H9 (cell line): Measurements from ENCODE around the gene MINDY4. TPM values are rescaled to one million over a fixed set of nuclear protein-coding genes. Genes with fewer than 3 reads are reported as not detected.

ENCODE experiments used
- DNase-seq: peaks from one replicate; pipeline ENCODE4 v3.0.0-alpha.2; 2017
- H2AFZ ChIP-seq: one replicate; pipeline ENCODE4 v1.6.1; 2013; ENCODE audit warnings: mild to moderate bottlenecking, low read length, control low read depth, moderate library complexity
- H2AK5ac ChIP-seq: 2 replicates; pipeline ENCODE4 v1.6.1; 2013; ENCODE audit warnings: low read length, control low read depth, mixed read lengths; ENCODE audit not compliant: insufficient read length
- H2BK120ac ChIP-seq: one replicate; pipeline ENCODE4 v1.6.1; 2013; ENCODE audit warnings: low read depth, mild to moderate bottlenecking, low read length, control low read depth, inconsistent platforms; ENCODE audit not compliant: poor library complexity, severe bottlenecking
- H2BK12ac ChIP-seq: 2 replicates; pipeline ENCODE4 v1.6.1; 2013; ENCODE audit warnings: low read length, control low read depth, mixed read lengths, low read depth; ENCODE audit not compliant: insufficient read length
- H2BK15ac ChIP-seq: 2 replicates; pipeline ENCODE4 v1.6.1; 2013; ENCODE audit warnings: low read depth, low read length, control low read depth
- H2BK20ac ChIP-seq: one replicate; pipeline ENCODE4 v1.6.1; 2013; ENCODE audit warnings: low read depth, mild to moderate bottlenecking, low read length, control low read depth, inconsistent platforms; ENCODE audit not compliant: poor library complexity, severe bottlenecking
- H2BK5ac ChIP-seq: 2 replicates; pipeline ENCODE4 v1.6.1; 2013; ENCODE audit warnings: low read length, control low read depth, mixed read lengths; ENCODE audit not compliant: insufficient read length
- H3K14ac ChIP-seq: 2 replicates; pipeline ENCODE4 v1.6.1; 2013; ENCODE audit warnings: low read length, control low read depth; ENCODE audit not compliant: insufficient read depth
- H3K18ac ChIP-seq: 2 replicates; pipeline ENCODE4 v1.6.1; 2013; ENCODE audit warnings: low read depth, mild to moderate bottlenecking, mixed read lengths, low read length, control low read depth; ENCODE audit not compliant: insufficient read length
- H3K23ac ChIP-seq: 2 replicates; pipeline ENCODE4 v1.6.1; 2013; ENCODE audit warnings: low read length, control low read depth, mixed read lengths, low read depth; ENCODE audit not compliant: insufficient read length
- H3K23me2 ChIP-seq: 2 replicates; pipeline ENCODE4 v1.6.1; 2013; ENCODE audit warnings: low read depth, mild to moderate bottlenecking, mixed read lengths, low read length, control low read depth; ENCODE audit not compliant: insufficient read length, poor library complexity, severe bottlenecking
- H3K27ac ChIP-seq: 2 replicates; pipeline ENCODE4 v1.5.1; 2013; ENCODE audit warnings: low read length, control low read depth, mixed read lengths, low read depth; ENCODE audit not compliant: insufficient read length
- H3K27me3 ChIP-seq: 2 replicates; pipeline ENCODE4 v1.6.1; 2013; ENCODE audit warnings: low read length, control low read depth, inconsistent platforms; ENCODE audit not compliant: insufficient read depth
- H3K4ac ChIP-seq: 2 replicates; pipeline ENCODE4 v1.6.1; 2013; ENCODE audit warnings: low read depth, mild to moderate bottlenecking, control low read depth, inconsistent platforms, low read length, moderate library complexity
- H3K4me1 ChIP-seq: 2 replicates; pipeline ENCODE4 v1.6.1; 2013; ENCODE audit warnings: low read length, control low read depth, inconsistent platforms; ENCODE audit not compliant: insufficient read depth
- H3K4me2 ChIP-seq: 2 replicates; pipeline ENCODE4 v1.6.1; 2013; ENCODE audit warnings: low read length, control low read depth, mixed read lengths; ENCODE audit not compliant: insufficient read length, insufficient read depth
- H3K56ac ChIP-seq: 2 replicates; pipeline ENCODE4 v1.6.1; 2013; ENCODE audit warnings: low read depth, mild to moderate bottlenecking, mixed read lengths, low read length, control low read depth; ENCODE audit not compliant: insufficient read length
- H3K79me1 ChIP-seq: 2 replicates; pipeline ENCODE4 v1.6.1; 2013; ENCODE audit warnings: low read depth, mild to moderate bottlenecking, moderate library complexity, low read length, control low read depth, inconsistent platforms; ENCODE audit not compliant: insufficient read depth, poor library complexity, severe bottlenecking
- H3K79me2 ChIP-seq: 2 replicates; pipeline ENCODE4 v1.6.1; 2013; ENCODE audit warnings: low read length, control low read depth, inconsistent platforms; ENCODE audit not compliant: insufficient read depth
- H3K9ac ChIP-seq: 2 replicates; pipeline ENCODE4 v1.6.1; 2013; ENCODE audit warnings: low read length, control low read depth, mixed read lengths; ENCODE audit not compliant: insufficient read length; ENCODE audit errors: extremely low read depth
- H3K9me3 ChIP-seq: one replicate; pipeline ENCODE4 v1.6.1; 2013; ENCODE audit warnings: low read depth, low read length, inconsistent platforms; ENCODE audit not compliant: control insufficient read depth
- H3T11ph ChIP-seq: one replicate; pipeline ENCODE4 v1.6.1; 2013; ENCODE audit warnings: mild to moderate bottlenecking, low read length, control low read depth, inconsistent platforms
- H4K20me1 ChIP-seq: one replicate; pipeline ENCODE4 v1.6.1; 2013; ENCODE audit not compliant: control insufficient read depth, insufficient read length, insufficient read depth
- H4K5ac ChIP-seq: 2 replicates; pipeline ENCODE4 v1.6.1; 2013; ENCODE audit warnings: low read depth, mild to moderate bottlenecking, mixed read lengths, low read length, control low read depth; ENCODE audit not compliant: insufficient read length
- H4K8ac ChIP-seq: replicated peaks from 2 replicates; pipeline ENCODE4 v1.6.1; 2013; ENCODE audit warnings: low read length, control low read depth, mixed read lengths, low read depth; ENCODE audit not compliant: insufficient read length
- H4K91ac ChIP-seq: 2 replicates; pipeline ENCODE4 v1.6.1; 2013; ENCODE audit warnings: low read depth, mild to moderate bottlenecking, moderate library complexity, mixed read lengths, low read length, control low read depth; ENCODE audit not compliant: insufficient read length
- H3K27ac Mint-ChIP-seq, 3 experiments: 2 replicates in 2 of 3; 3 replicates in 1 of 3; pipeline ENCODE4 v1.8.0; 2020 to 2021; ENCODE audit warnings: mixed read lengths in 3 of 3, mild to moderate bottlenecking in 1 of 3, moderate library complexity in 1 of 3
- H3K27me3 Mint-ChIP-seq: 2 replicates; pipeline ENCODE4 v1.8.0; 2021; ENCODE audit warnings: low read depth, mild to moderate bottlenecking, moderate library complexity, mixed read lengths
- H3K36me3 Mint-ChIP-seq, 3 experiments: 2 replicates in 2 of 3; 3 replicates in 1 of 3; pipeline ENCODE4 v1.8.0; 2020 to 2021; ENCODE audit warnings: low read depth in 3 of 3, mixed read lengths in 3 of 3; ENCODE audit not compliant: insufficient read depth in 1 of 3
- H3K4me1 Mint-ChIP-seq, 2 experiments: 2 replicates each; pipeline ENCODE4 v1.8.0; 2020; ENCODE audit warnings: mixed read lengths in 2 of 2
- H3K4me3 Mint-ChIP-seq, 2 experiments: 2 replicates in 1 of 2; 3 replicates in 1 of 2; pipeline ENCODE4 v1.8.0; 2020 to 2021; ENCODE audit warnings: mild to moderate bottlenecking in 2 of 2, mixed read lengths in 2 of 2, moderate library complexity in 1 of 2
- H3K9me3 Mint-ChIP-seq, 2 experiments: 2 replicates in 1 of 2; 3 replicates in 1 of 2; pipeline ENCODE4 v1.8.0; 2020; ENCODE audit warnings: mild to moderate bottlenecking in 2 of 2, mixed read lengths in 2 of 2, moderate library complexity in 1 of 2
- WGBS: extraction: QIAGEN DNeasy Blood & Tissue Kit; methylation state at CpG from one replicate; pipeline ENCODE4 v1.1.7; 2013; ENCODE audit warnings: missing lambda C conversion rate, low lambda C conversion rate, mixed read lengths; ENCODE audit not compliant: insufficient read length; ENCODE audit errors: extremely low coverage; 5-methylcytosine and 5-hydroxymethylcytosine counted together
- total RNA-seq: library from RNA; stranded (reverse); gene quantifications from 2 replicates; pipeline ENCODE4 v1.2.1, GENCODE V29; 2021
- TF ChIP-seq, protein P1 (sequence below): fragments of 200-600 bp; sonication (generic); conservative IDR thresholded peaks from 3 replicates; pipeline ENCODE4 v1.8.0; 2021; ENCODE audit warnings: antibody characterized with exemption, mild to moderate bottlenecking

Gene MINDY4
- total RNA-seq, 1 experiment from 2014 or later = 3.1 TPM

DNA sequence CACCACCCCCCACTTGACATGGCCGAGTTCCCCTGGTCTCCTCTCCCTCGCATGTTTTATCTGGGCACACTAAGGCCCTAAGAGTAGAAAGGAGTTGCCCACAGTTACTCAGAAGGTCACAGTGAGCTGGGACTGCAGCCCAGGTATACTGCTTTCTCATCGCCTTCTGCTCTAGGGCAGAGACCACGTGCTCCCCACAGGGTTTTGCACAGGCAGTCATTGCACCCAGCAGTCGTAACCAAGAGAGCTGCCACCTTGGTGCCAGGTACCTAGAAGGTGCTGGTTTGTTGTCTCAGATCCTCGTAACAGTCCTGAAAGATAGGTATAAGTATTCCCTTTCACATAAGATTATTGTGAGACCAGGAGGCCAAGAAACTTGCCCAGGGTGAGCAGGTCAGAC, 1.8 kb downstream of the MINDY4 start:
- Histone ChIP-seq H3K56ac (no peak overlapping the region), H3K23ac (no peak overlapping the region), H4K5ac (no peak overlapping the region), H2BK5ac (no peak overlapping the region), H3K4me2 (no peak overlapping the region), H2BK20ac (no peak overlapping the region), H3K18ac (no peak overlapping the region), H2BK15ac (no peak overlapping the region), H3K4me1 (no peaks in the 10 kb centered on the region; the same call in 1 of the 2 replicates), H3K9ac (no peak overlapping the region), H2AK5ac (no peak overlapping the region), H3K79me2 (no peaks in the 10 kb centered on the region), H2AFZ (no peak overlapping the region), H3T11ph (no peak overlapping the region), H3K23me2 (peaks cover 6% of the 10 kb centered on the region), H3K9me3 (no peaks in the 10 kb centered on the region), H4K8ac (no peak overlapping the region), H3K27me3 (no peaks in the 10 kb centered on the region), H2BK12ac (no peak overlapping the region), H3K27ac (no peak overlapping the region), H4K91ac (no peak overlapping the region), H3K14ac (no peak overlapping the region), H3K4ac (no peak overlapping the region), H2BK120ac (no peak overlapping the region), H4K20me1 (no peaks in the 10 kb centered on the region), H3K79me1 (no peaks in the 10 kb centered on the region)
- no peak for DNase-seq
- H3K36me3 Mint-ChIP-seq = no peaks in the 10 kb centered on the region; a peak in 1 of 7 replicates
- H3K9me3 Mint-ChIP-seq = no peaks in the 10 kb centered on the region; a peak in 1 of 5 replicates
- H3K4me1 Mint-ChIP-seq = peaks cover 10 to 12% of the 10 kb centered on the region in 2 experiments
- peaks cover 5% of the 10 kb centered on the region for H3K27me3 Mint-ChIP-seq
- H3K4me3 Mint-ChIP-seq = no peak overlapping the region; a peak in 1 of 5 replicates
- TF ChIP-seq, protein P1, sequence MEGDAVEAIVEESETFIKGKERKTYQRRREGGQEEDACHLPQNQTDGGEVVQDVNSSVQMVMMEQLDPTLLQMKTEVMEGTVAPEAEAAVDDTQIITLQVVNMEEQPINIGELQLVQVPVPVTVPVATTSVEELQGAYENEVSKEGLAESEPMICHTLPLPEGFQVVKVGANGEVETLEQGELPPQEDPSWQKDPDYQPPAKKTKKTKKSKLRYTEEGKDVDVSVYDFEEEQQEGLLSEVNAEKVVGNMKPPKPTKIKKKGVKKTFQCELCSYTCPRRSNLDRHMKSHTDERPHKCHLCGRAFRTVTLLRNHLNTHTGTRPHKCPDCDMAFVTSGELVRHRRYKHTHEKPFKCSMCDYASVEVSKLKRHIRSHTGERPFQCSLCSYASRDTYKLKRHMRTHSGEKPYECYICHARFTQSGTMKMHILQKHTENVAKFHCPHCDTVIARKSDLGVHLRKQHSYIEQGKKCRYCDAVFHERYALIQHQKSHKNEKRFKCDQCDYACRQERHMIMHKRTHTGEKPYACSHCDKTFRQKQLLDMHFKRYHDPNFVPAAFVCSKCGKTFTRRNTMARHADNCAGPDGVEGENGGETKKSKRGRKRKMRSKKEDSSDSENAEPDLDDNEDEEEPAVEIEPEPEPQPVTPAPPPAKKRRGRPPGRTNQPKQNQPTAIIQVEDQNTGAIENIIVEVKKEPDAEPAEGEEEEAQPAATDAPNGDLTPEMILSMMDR = no peak
- H3K27ac Mint-ChIP-seq = no peak overlapping the region
- no CpG with 5 or more reads among the region's 6 CpGs for WGBS
